ENCODE data around the gene RAPGEF5. TPM values are rescaled to one million over a fixed set of nuclear protein-coding genes. Genes with fewer than 3 reads are reported as not detected.

RAPGEF5 gene
- total and polyA plus RNA-seq, 2 donors (not counting 3 experiments of a cell fraction or from before 2014, with no cell fraction given), result 10.0 to 43.2 TPM

DNA sequence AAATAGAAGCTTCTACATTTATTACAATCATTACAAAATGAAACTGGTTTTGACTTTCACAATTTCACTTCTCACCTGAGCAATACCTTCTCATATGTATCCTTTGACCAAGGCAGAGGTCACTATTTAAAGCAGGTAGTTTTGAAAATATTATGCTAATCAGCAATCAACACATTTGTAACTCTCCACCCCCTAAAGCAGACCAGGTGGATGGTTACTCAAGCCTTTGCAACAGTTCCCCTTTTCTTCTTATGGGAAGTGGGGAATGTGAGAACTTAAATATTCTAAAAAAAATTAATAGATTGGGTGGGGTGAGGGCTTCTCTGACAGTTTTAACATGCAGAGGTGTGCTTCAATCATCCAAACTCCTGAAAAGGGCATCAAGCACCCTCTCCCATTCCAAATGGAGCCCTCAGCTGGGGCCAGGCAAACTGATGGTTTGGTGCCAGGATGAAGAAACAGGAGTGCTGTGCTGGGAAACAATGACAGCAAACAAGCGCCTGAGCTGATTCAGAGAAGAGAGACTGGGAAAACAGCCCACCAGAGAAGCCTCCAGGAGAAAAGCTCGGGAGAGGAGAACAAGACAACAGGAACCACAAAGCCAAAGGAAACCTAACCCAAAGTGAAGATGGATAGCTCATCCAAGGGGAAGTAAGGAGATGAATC, 17.1 kb downstream of the RAPGEF5 start:
- BruUV-seq (replicated peaks), result no TSS peak
- Histone ChIP-seq H3K27ac (ENCODE audit: insufficient read depth, low read depth, low read length) (no peak overlapping the region), H3K4me1 (ENCODE audit: control insufficient read depth, extremely low read depth, insufficient read depth, low read length) (no peaks in the 10 kb centered on the region), H3K4me3 (replicated peaks in 1 of 3; ENCODE audit: insufficient read depth in 1 of 3, low read depth in 1 of 3, low read length in 3 of 3) (no peak overlapping the region), H3K9ac (replicated peaks; ENCODE audit: extremely low read depth, insufficient read depth, low read length) (no peak overlapping the region), H3K4me2 (ENCODE audit: insufficient read depth, low read length) (no peak overlapping the region), H3K9me3 (replicated peaks; ENCODE audit: control insufficient read depth, insufficient read depth, low read length) (no peaks in the 10 kb centered on the region), H3K27me3 (ENCODE audit: control insufficient read depth in 2 of 2, insufficient read depth in 2 of 2, low read length in 2 of 2) (no peaks in the 10 kb centered on the region), H3K79me2 (ENCODE audit: control insufficient read depth, insufficient read depth, low read length) (no peaks in the 10 kb centered on the region), H2AFZ (ENCODE audit: low read depth, low read length) (no peak overlapping the region), H3K36me3 (ENCODE audit: control insufficient read depth in 2 of 2, extremely low read depth in 1 of 2, insufficient read depth in 2 of 2, low read length in 2 of 2) (no peaks in the 10 kb centered on the region), H3K9me1 (replicated peaks; ENCODE audit: control insufficient read depth, extremely low read depth, insufficient read depth, low read length) (no peaks in the 10 kb centered on the region), H4K20me1 (replicated peaks; ENCODE audit: control insufficient read depth, extremely low read depth, insufficient read depth, low read length) (no peaks in the 10 kb centered on the region)
- ChIA-PET CTCF (interaction anchor here (1.0 to 1.3 kb wide), 2 partner anchors 11 to 43 kb away, joined by 3 read pairs; no protein-coding TSS in a partner anchor), POLR2A (interaction anchor here (0.5 kb wide), 1 partner anchor 10 kb away, joined by 3 read pairs; no protein-coding TSS in a partner anchor)
- FAIRE-seq (no peak), DNase-seq (ENCODE audit: low read depth, low spot score) (no peak)
- TF ChIP-seq MYC (IDR thresholded peaks at IDR 0.05; ENCODE audit: low read depth, low read length), result no peak
- TF ChIP-seq POLR2A (IDR thresholded peaks at IDR 0.05; ENCODE audit: low read depth, low read length), result no peak
- TF ChIP-seq EZH2 (IDR thresholded peaks at IDR 0.05; ENCODE audit: borderline replicate concordance, low read depth, low read length, severe bottlenecking), result no peak
- TF ChIP-seq FOS (IDR thresholded peaks at IDR 0.05; ENCODE audit: borderline replicate concordance, insufficient read depth, low read length), result no peak
- TF ChIP-seq JUN (IDR thresholded peaks at IDR 0.05; ENCODE audit: borderline replicate concordance, insufficient read depth, insufficient read length, low read depth), result no peak
- dilution Hi-C loops (cut with MboI; ENCODE audit: extremely low pct_ligation_motif_present, low sequenced_read_pairs), result no loop called here
- intact Hi-C loops (cut with micrococcal nuclease), result no loop called here

DNA sequence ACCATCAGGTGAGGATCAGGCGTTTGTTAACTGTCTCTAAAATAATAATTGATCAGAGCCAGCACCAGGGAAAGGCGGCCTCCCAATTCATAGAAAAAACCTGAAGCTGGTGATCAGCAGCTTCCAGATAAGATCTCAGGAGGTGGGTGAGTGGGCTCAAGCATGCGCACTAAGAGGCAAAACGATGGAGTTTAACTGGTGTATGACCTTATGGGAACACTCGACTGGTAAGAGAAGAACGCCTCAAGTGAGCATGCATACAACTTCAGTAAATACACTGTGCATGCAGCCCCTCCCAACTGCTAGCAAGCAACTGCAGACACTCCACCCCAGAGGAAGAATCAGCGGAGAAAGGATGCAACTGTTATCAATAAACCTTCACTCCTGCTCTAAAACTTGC, 18.1 kb downstream of the RAPGEF5 start:
- Histone ChIP-seq H3K9me1 (replicated peaks; ENCODE audit: control insufficient read depth, extremely low read depth, insufficient read depth, low read length) (no peaks in the 10 kb centered on the region), H2AFZ (ENCODE audit: low read depth, low read length) (no peak overlapping the region), H3K27me3 (ENCODE audit: control insufficient read depth in 2 of 2, insufficient read depth in 2 of 2, low read length in 2 of 2) (no peaks in the 10 kb centered on the region), H3K4me3 (replicated peaks in 1 of 3; ENCODE audit: insufficient read depth in 1 of 3, low read depth in 1 of 3, low read length in 3 of 3) (no peak overlapping the region), H3K9me3 (replicated peaks; ENCODE audit: control insufficient read depth, insufficient read depth, low read length) (no peaks in the 10 kb centered on the region), H3K4me2 (ENCODE audit: insufficient read depth, low read length) (no peak overlapping the region), H3K36me3 (ENCODE audit: control insufficient read depth in 2 of 2, extremely low read depth in 1 of 2, insufficient read depth in 2 of 2, low read length in 2 of 2) (no peaks in the 10 kb centered on the region), H3K79me2 (ENCODE audit: control insufficient read depth, insufficient read depth, low read length) (no peaks in the 10 kb centered on the region), H3K27ac (ENCODE audit: insufficient read depth, low read depth, low read length) (no peak overlapping the region), H4K20me1 (replicated peaks; ENCODE audit: control insufficient read depth, extremely low read depth, insufficient read depth, low read length) (no peaks in the 10 kb centered on the region), H3K4me1 (ENCODE audit: control insufficient read depth, extremely low read depth, insufficient read depth, low read length) (no peaks in the 10 kb centered on the region), H3K9ac (replicated peaks; ENCODE audit: extremely low read depth, insufficient read depth, low read length) (no peak overlapping the region)
- ChIA-PET CTCF (no interaction called here), POLR2A (no interaction called here)
- FAIRE-seq, result no peak
- no TSS peak for BruUV-seq (replicated peaks)
- TF ChIP-seq POLR2A (IDR thresholded peaks at IDR 0.05; ENCODE audit: low read depth, low read length) (no peak), GATA2 (IDR thresholded peaks at IDR 0.05; ENCODE audit: insufficient read depth, insufficient read length, low read depth, low read length) (no peak), MYC (IDR thresholded peaks at IDR 0.05; ENCODE audit: low read depth, low read length) (no peak), EZH2 (IDR thresholded peaks at IDR 0.05; ENCODE audit: borderline replicate concordance, low read depth, low read length, severe bottlenecking) (no peak), FOS (IDR thresholded peaks at IDR 0.05; ENCODE audit: borderline replicate concordance, insufficient read depth, low read length) (no peak), JUN (IDR thresholded peaks at IDR 0.05; ENCODE audit: borderline replicate concordance, insufficient read depth, insufficient read length, low read depth) (no peak), POLR2AphosphoS5 (IDR thresholded peaks at IDR 0.05; ENCODE audit: insufficient read depth, low read depth, low read length) (no peak)
- TF ChIP-seq, protein P1, sequence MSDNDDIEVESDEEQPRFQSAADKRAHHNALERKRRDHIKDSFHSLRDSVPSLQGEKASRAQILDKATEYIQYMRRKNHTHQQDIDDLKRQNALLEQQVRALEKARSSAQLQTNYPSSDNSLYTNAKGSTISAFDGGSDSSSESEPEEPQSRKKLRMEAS (IDR thresholded peaks at IDR 0.05; ENCODE audit: insufficient read depth, insufficient read length), result no peak
- TF ChIP-seq, protein P2, sequence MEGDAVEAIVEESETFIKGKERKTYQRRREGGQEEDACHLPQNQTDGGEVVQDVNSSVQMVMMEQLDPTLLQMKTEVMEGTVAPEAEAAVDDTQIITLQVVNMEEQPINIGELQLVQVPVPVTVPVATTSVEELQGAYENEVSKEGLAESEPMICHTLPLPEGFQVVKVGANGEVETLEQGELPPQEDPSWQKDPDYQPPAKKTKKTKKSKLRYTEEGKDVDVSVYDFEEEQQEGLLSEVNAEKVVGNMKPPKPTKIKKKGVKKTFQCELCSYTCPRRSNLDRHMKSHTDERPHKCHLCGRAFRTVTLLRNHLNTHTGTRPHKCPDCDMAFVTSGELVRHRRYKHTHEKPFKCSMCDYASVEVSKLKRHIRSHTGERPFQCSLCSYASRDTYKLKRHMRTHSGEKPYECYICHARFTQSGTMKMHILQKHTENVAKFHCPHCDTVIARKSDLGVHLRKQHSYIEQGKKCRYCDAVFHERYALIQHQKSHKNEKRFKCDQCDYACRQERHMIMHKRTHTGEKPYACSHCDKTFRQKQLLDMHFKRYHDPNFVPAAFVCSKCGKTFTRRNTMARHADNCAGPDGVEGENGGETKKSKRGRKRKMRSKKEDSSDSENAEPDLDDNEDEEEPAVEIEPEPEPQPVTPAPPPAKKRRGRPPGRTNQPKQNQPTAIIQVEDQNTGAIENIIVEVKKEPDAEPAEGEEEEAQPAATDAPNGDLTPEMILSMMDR (IDR thresholded peaks at IDR 0.05; ENCODE audit: extremely low read depth in 1 of 2, insufficient read depth in 1 of 2, low read depth in 1 of 2, low read length in 2 of 2), result no peak
- dilution Hi-C loops (cut with MboI; ENCODE audit: extremely low pct_ligation_motif_present, low sequenced_read_pairs) (no loop called here), intact Hi-C loops (cut with micrococcal nuclease) (no loop called here)
- no peak for DNase-seq (ENCODE audit: low read depth, low spot score)

Measured in endothelial cell of umbilical vein (primary cell).